Mammary microvascular endothelial cell (primary cell): Measurements from ENCODE around the gene MEGF9. TPM values are rescaled to one million over a fixed set of nuclear protein-coding genes. Genes with fewer than 3 reads are reported as not detected.

Experiments used
- total RNA-seq: library from RNA; depleted of rRNA; stranded (reverse); fragments of >200 nt; gene quantifications from 2 replicates; pipeline ENCODE4 v1.2.3, GENCODE V29; 2015

MEGF9 gene
- total RNA-seq, result 5.8 and 7.0 TPM in 2 replicates

GRCh38 chr9:120714088-120714845 is at the start of gene MEGF9:
MEGF9 (minus strand) TSS chr9:120714470; CDS start chr9:120714358, 112 bp downstream.

DNA sequence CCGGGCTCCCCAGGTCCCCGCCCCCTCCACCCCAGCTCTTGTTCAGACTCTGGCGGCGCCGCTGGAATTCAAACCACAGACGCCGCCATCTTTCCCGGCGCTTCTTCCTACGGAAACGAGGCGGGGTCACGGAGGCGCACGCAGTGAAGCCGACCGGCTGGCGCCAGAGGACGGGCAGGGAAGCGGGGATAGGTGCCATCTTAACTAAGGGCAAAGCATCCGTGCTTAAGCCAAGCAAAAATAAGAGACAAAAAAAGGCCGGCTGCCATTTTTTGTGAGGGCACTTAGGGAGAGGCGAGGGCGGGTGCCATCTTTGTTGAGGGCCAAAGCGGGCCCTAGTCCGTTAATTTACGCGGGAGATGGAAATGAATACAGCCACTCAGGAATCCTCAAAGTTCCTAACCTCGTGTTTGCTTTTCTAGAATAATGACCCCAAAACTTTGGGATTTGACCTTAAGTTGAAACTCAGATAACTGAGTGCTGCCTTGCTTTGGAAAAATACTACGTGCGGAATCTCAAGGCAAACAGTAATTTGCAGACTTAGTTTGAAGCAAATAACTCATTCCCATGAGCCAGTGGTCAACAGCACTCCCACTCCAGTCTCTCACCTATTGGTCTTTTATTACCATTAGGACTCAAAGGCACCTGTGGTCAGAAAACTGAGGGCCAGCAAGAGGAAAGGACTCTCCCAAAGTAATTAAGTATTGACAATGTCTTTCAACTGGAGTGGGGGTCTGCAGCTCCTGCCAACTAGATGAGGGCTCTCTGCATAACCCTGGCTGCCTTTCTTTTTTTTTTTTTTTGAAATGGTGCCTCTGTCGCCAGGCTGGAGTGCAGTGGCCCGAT is 134.0 kb downstream of the MEGF9 start, which contains the start of gene CDK5RAP2:
Gene CDK5RAP2, minus strand, starts transcription at position 117 of the 846 bp plus-strand sequence. CDS start 189 bp downstream, outside the sequence.

Other genes with a start within 250 kb of the MEGF9 start
- 24.7 and 28.2 TPM in 2 replicates for gene CDK5RAP2, start 134.3 kb downstream of the MEGF9 start, total RNA-seq
- 23.2 and 35.8 TPM in 2 replicates for gene FBXW2, start 78.9 kb upstream of the MEGF9 start, total RNA-seq
- gene PSMD5, start 128.5 kb upstream of the MEGF9 start, total RNA-seq, result 37.3 and 40.7 TPM in 2 replicates
- 83.5 and 85.6 TPM in 2 replicates for gene PHF19, start 162.7 kb upstream of the MEGF9 start, total RNA-seq
- 4.6 and 6.8 TPM in 2 replicates for gene TRAF1, start 212.3 kb upstream of the MEGF9 start, total RNA-seq